Prostate gland (tissue), 2 donors: ENCODE measurements around the gene LMBRD1.

ENCODE experiments used
- POLR2AphosphoS5 ChIP-seq: sonication (generic); formaldehyde crosslinking; IDR thresholded peaks from one replicate; pipeline ENCODE4 v1.6.1; 2017; ENCODE audit warnings: antibody characterized with exemption
- TF ChIP-seq, protein P1 (sequence below), 4 experiments: fragments of 200-600 bp in 2 of 4; fragments of 450-650 bp in 2 of 4; sonication (generic) in 2 of 4; IDR thresholded peaks; 1 replicate in 3 of 4; 2 replicates in 1 of 4; pipeline ENCODE4 v1.5.1; 2016 to 2019; ENCODE audit warnings: antibody characterized with exemption in 4 of 4, mild to moderate bottlenecking in 2 of 4, moderate library complexity in 2 of 4

DNA sequence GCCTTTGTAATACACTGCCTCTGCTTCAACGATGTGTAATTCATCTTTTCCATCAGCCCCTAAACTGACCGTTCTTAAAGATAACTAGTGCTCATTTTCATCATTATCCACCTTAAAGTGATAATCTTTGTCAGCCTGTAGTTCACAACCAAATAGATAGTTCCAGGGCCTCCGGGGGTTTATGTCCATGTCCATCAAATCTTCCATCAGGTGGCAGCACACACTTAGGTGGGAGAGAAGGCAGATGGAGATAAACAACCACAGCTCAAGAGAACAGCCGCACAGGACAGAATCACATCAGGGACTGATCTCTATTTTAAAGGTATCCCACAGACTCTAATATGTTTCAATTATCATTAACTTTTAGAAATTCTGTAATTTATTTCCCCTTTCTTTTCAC is 90.9 kb downstream of the LMBRD1 start:
- TF ChIP-seq POLR2AphosphoS5, result no peak
- TF ChIP-seq, protein P1, sequence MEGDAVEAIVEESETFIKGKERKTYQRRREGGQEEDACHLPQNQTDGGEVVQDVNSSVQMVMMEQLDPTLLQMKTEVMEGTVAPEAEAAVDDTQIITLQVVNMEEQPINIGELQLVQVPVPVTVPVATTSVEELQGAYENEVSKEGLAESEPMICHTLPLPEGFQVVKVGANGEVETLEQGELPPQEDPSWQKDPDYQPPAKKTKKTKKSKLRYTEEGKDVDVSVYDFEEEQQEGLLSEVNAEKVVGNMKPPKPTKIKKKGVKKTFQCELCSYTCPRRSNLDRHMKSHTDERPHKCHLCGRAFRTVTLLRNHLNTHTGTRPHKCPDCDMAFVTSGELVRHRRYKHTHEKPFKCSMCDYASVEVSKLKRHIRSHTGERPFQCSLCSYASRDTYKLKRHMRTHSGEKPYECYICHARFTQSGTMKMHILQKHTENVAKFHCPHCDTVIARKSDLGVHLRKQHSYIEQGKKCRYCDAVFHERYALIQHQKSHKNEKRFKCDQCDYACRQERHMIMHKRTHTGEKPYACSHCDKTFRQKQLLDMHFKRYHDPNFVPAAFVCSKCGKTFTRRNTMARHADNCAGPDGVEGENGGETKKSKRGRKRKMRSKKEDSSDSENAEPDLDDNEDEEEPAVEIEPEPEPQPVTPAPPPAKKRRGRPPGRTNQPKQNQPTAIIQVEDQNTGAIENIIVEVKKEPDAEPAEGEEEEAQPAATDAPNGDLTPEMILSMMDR (IDR thresholded peaks at IDR 0.05), result no peak
